Epithelial cell of proximal tubule (primary cell): ENCODE data around the gene POLR2H. TPM values are rescaled to one million over a fixed set of nuclear protein-coding genes. Genes with fewer than 3 reads are reported as not detected.

Experiments used
- DNase-seq: peaks from one replicate; pipeline ENCODE4 v3.0.0-alpha.2; 2011; ENCODE audit warnings: low read depth
- H3K4me3 ChIP-seq: 2 replicates; pipeline ENCODE4 v1.5.1; 2011; ENCODE audit warnings: low read depth, mild to moderate bottlenecking, low read length
- CTCF ChIP-seq: conservative IDR thresholded peaks from 2 replicates; pipeline ENCODE4 v1.5.1; 2012; ENCODE audit warnings: low read depth, mild to moderate bottlenecking, low read length
- total RNA-seq: library from RNA; depleted of rRNA; stranded (reverse); fragments of >200 nt; gene quantifications from 2 replicates; pipeline ENCODE4 v1.2.3, GENCODE V29; 2015

POLR2H gene
- total RNA-seq, 1 donor from 2014 or later, result 182 TPM

DNA sequence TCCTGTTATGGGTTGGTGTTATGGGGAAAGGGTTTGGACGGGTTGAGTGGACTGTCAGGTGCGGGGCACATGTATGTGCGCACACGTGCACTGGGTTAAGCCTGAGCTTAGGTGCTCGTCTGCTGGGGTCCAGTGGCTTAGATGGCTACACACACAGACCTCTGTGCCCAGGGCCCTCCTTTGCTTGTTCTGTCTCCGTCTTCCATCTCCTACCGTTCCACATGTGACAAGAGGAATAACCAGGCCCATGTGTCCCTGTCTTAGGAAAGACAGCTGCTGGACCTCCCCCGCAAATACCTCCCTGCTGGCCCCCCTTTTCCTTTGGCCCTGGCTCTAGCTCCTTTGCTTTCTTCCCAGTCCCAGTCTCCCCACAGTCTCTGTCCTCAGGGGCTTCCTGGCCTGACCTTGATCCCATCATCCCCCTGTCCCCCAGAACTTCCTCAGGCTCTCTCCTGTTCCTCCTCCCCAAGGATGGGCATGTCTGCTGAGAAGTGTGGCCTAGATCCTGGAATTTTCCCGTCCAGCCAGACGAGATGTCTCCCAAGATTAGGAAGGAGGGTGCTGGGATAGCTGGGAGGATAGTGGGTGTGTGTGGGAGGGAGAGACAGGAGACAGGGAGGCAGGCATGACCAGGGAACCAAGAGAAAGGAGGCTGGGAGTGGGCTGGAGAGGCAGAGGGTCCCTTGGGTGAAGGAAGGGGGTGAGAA is 17.3 kb downstream of the POLR2H start:
- TF ChIP-seq CTCF, result no peak
- no peak for DNase-seq
- H3K4me3 ChIP-seq, result peak overlapping the region; percentile 4

GRCh38 chr3:184379358-184380184 is 18.1 kb downstream of the POLR2H start, which contains the start of gene CHRD:
TSS of gene CHRD (plus strand) at chr3:184380054. CDS start at chr3:184380319, 265 bp downstream.
- peak within 1 kb of the TSS; percentile 54 for H3K4me3 ChIP-seq
- no peak for DNase-seq
- no peak for TF ChIP-seq CTCF

DNA sequence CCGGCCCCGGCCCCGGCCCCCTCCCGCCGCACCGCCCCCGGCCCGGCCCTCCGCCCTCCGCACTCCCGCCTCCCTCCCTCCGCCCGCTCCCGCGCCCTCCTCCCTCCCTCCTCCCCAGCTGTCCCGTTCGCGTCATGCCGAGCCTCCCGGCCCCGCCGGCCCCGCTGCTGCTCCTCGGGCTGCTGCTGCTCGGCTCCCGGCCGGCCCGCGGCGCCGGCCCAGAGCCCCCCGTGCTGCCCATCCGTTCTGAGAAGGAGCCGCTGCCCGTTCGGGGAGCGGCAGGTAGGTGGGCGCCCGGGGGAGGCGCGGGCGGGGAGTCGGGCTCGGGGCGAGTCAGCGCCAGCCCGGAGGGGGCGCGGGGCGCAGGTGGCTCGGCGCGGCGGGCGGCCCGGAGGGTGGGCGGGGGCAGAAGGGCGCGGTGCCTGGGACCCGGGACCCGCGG is 18.7 kb downstream of the POLR2H start:
- TF ChIP-seq CTCF, result no peak
- no peak for DNase-seq
- peak overlapping the region; percentile 54 for H3K4me3 ChIP-seq

DNA sequence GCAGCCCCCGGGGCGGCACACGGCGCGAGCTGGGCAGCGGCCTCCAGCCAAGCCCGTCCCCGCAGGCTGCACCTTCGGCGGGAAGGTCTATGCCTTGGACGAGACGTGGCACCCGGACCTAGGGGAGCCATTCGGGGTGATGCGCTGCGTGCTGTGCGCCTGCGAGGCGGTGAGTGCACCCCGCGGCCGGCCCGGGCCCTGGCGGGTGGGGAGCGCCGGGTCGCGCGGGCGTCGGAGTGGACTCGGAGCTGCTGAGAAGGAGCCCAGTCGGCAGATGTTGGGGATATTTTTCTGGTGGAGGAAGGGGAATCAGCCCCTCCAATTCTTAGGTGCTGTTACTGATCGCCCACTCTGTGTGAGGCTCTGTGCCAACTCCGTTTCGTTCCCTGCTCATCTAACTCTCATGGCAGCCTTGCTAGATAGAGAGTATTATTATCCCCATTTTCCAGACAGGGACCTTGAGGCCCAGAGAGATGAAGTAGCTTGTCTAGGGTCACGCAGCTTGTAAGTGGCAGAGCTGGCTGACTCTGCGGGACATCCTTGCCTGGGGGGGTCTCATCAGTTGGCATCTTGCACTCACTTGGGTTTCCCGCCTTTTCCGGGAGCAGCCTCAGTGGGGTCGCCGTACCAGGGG is 19.2 kb downstream of the POLR2H start:
- peak overlapping the region; percentile 54 for H3K4me3 ChIP-seq
- TF ChIP-seq CTCF, result no peak
- no peak for DNase-seq

DNA sequence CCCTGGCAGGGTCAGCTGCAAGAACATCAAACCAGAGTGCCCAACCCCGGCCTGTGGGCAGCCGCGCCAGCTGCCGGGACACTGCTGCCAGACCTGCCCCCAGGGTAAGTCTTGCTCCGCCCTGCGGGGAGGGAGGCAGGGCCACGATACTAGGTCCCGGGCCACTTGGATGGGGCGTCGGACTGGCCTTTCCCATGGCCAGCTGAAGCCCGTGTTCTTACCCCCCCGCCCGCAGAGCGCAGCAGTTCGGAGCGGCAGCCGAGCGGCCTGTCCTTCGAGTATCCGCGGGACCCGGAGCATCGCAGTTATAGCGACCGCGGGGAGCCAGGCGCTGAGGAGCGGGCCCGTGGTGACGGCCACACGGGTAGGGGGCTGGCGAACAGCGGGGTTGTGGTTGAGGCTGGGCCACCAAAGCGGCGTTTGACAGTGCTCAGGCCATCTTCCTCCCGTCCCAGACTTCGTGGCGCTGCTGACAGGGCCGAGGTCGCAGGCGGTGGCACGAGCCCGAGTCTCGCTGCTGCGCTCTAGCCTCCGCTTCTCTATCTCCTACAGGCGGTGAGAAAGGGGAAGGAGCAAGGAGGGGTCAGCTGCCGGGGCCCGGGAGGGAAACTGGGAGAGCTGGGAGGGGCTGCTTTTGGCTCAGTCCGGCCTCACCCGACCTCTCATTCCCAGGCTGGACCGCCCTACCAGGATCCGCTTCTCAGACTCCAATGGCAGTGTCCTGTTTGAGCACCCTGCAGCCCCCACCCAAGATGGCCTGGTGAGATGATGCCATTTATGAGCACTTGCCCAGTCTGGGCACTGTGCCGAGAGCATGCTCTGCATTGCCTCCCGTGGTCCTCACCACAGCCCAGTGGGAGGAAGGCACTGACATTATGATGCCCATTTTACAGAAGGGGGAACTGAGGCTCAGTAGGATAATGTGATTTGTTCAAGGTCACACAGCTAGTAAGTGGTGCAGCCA is 20.0 kb downstream of the POLR2H start:
- peak overlapping the region; percentile 54 for H3K4me3 ChIP-seq
- DNase-seq, result no peak
- no peak for TF ChIP-seq CTCF
